C4-2B (cell line): ENCODE measurements around the gene TRPM1.

Experiments used
- ZFX ChIP-seq: fragments of 450-650 bp; IDR thresholded peaks from 2 replicates; pipeline ENCODE4 v1.6.1; 2017
- TF ChIP-seq, protein P1 (sequence below): fragments of 450-650 bp; conservative IDR thresholded peaks from 2 replicates; pipeline ENCODE4 v1.5.1; 2017; ENCODE audit warnings: mild to moderate bottlenecking

DNA sequence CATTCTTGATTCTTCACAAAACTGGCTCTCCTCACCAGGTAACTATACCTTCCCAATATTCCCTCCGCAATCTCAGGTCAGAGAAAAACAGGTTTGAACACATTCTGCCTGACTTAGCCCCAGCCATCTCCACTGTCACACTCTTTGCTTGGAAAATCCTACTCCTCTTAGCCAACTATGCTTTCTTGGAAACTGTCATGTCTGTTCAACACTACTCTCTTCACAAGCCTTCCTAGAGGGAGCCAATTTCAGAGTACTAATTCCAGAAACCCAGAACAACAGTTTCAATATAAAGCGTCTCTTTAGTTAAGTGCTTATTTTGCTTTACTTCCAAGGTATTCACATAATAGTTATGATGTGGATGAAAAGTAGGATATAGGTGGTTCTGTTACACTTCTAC lies 131.8 kb downstream of the TRPM1 start:
- TF ChIP-seq, protein P1, sequence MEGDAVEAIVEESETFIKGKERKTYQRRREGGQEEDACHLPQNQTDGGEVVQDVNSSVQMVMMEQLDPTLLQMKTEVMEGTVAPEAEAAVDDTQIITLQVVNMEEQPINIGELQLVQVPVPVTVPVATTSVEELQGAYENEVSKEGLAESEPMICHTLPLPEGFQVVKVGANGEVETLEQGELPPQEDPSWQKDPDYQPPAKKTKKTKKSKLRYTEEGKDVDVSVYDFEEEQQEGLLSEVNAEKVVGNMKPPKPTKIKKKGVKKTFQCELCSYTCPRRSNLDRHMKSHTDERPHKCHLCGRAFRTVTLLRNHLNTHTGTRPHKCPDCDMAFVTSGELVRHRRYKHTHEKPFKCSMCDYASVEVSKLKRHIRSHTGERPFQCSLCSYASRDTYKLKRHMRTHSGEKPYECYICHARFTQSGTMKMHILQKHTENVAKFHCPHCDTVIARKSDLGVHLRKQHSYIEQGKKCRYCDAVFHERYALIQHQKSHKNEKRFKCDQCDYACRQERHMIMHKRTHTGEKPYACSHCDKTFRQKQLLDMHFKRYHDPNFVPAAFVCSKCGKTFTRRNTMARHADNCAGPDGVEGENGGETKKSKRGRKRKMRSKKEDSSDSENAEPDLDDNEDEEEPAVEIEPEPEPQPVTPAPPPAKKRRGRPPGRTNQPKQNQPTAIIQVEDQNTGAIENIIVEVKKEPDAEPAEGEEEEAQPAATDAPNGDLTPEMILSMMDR: no peak
- no peak for TF ChIP-seq ZFX
